ENCODE data around the gene PLA1A. TPM values are rescaled to one million over a fixed set of nuclear protein-coding genes. Genes with fewer than 3 reads are reported as not detected.
A peak's percentile ranks its signal among the peaks of the same experiment; 100 is the strongest.

Gene PLA1A
- total and polyA plus RNA-seq, 2 experiments from 2014 or later: not detected

- 0 out of 2 replicates have a peak, but pooled peaks cover 10% of the 10 kb centered on the region for H3K27me3 ChIP-seq (replicated peaks; ENCODE audit: insufficient read depth)
- in situ Hi-C loops (cut with MboI): no loop called here
- WGBS, 2 experiments (ENCODE audit: low coverage in 1 of 2, low lambda C conversion rate in 2 of 2, missing lambda C conversion rate in 2 of 2): 70 to 71% methylated on average over 3 of the region's 3 CpGs
- 0 out of 2 replicates have a peak, but pooled peaks cover 4% of the 10 kb centered on the region for H3K4me1 ChIP-seq (ENCODE audit: insufficient read depth)
- H3K27ac ChIP-seq: no peak overlapping the region
- H4K20me1 ChIP-seq (ENCODE audit: insufficient read depth): no peaks in the 10 kb centered on the region
- H3K79me2 ChIP-seq (ENCODE audit: insufficient read depth): no peaks in the 10 kb centered on the region
- no peaks in the 10 kb centered on the region for H3K9me3 ChIP-seq (ENCODE audit: low read depth)
- H3K9ac ChIP-seq: no peak overlapping the region
- no peak for TF ChIP-seq EZH2phosphoT487 (IDR thresholded peaks at IDR 0.05; ENCODE audit: insufficient read depth, low read depth)
- TF ChIP-seq EZH2 (IDR thresholded peaks at IDR 0.05; ENCODE audit: insufficient read depth, poor library complexity, severe bottlenecking): no peak
- H3K4me2 ChIP-seq (ENCODE audit: unreplicated experiment): no peak overlapping the region
- DNase-seq: peak; percentile 21
- no peaks in the 10 kb centered on the region for H3K9me2 ChIP-seq (ENCODE audit: insufficient read depth)
- H3F3A ChIP-seq (ENCODE audit: insufficient read depth): no peaks in the 10 kb centered on the region
- no peaks in the 10 kb centered on the region for H3K36me3 ChIP-seq (ENCODE audit: low read depth)
- H3K4me3 ChIP-seq: no peak overlapping the region
- H2AFZ ChIP-seq: no peak overlapping the region
Measured at GRCh38 chr3:119588112-119588511, 9.6 kb upstream of the PLA1A start.

GRCh38 chr3:119589102-119589773 is 8.4 kb upstream of the PLA1A start:
- Histone ChIP-seq H3K4me3 (no peak overlapping the region), H4K20me1 (ENCODE audit: insufficient read depth) (no peaks in the 10 kb centered on the region), H3F3A (ENCODE audit: insufficient read depth) (no peaks in the 10 kb centered on the region), H3K27ac (no peak overlapping the region), H3K4me2 (ENCODE audit: unreplicated experiment) (no peak overlapping the region), H2AFZ (no peak overlapping the region), H3K9me2 (ENCODE audit: insufficient read depth) (no peaks in the 10 kb centered on the region), H3K4me1 (ENCODE audit: insufficient read depth) (0 out of 2 replicates have a peak, but pooled peaks cover 4% of the 10 kb centered on the region), H3K9ac (no peak overlapping the region), H3K27me3 (replicated peaks; ENCODE audit: insufficient read depth) (0 out of 2 replicates have a peak, but pooled peaks cover 10% of the 10 kb centered on the region), H3K36me3 (ENCODE audit: low read depth) (no peaks in the 10 kb centered on the region), H3K9me3 (ENCODE audit: low read depth) (no peaks in the 10 kb centered on the region), H3K79me2 (ENCODE audit: insufficient read depth) (no peaks in the 10 kb centered on the region)
- TF ChIP-seq EZH2 (IDR thresholded peaks at IDR 0.05; ENCODE audit: insufficient read depth, poor library complexity, severe bottlenecking) (no peak), EZH2phosphoT487 (IDR thresholded peaks at IDR 0.05; ENCODE audit: insufficient read depth, low read depth) (no peak)
- DNase-seq: no peak
- WGBS, 2 experiments (ENCODE audit: low coverage in 1 of 2, low lambda C conversion rate in 2 of 2, missing lambda C conversion rate in 2 of 2): 32 to 36% methylated on average over 6 of the region's 6 CpGs
- in situ Hi-C loops (cut with MboI): no loop called here

GRCh38 chr3:119590706-119591105 is 7.0 kb upstream of the PLA1A start:
- TF ChIP-seq EZH2phosphoT487 (IDR thresholded peaks at IDR 0.05; ENCODE audit: insufficient read depth, low read depth) (no peak), EZH2 (IDR thresholded peaks at IDR 0.05; ENCODE audit: insufficient read depth, poor library complexity, severe bottlenecking) (no peak)
- no peaks in the 10 kb centered on the region for H3F3A ChIP-seq (ENCODE audit: insufficient read depth)
- no peak overlapping the region for H2AFZ ChIP-seq
- H3K27me3 ChIP-seq (replicated peaks; ENCODE audit: insufficient read depth): 0 out of 2 replicates have a peak, but pooled peaks cover 10% of the 10 kb centered on the region
- H3K4me3 ChIP-seq: no peak overlapping the region
- no peak overlapping the region for H3K27ac ChIP-seq
- H3K9me2 ChIP-seq (ENCODE audit: insufficient read depth): no peaks in the 10 kb centered on the region
- no peaks in the 10 kb centered on the region for H3K36me3 ChIP-seq (ENCODE audit: low read depth)
- H3K79me2 ChIP-seq (ENCODE audit: insufficient read depth): no peaks in the 10 kb centered on the region
- no peak overlapping the region for H3K4me2 ChIP-seq (ENCODE audit: unreplicated experiment)
- DNase-seq: no peak
- H3K9me3 ChIP-seq (ENCODE audit: low read depth): no peaks in the 10 kb centered on the region
- H4K20me1 ChIP-seq (ENCODE audit: insufficient read depth): no peaks in the 10 kb centered on the region
- H3K9ac ChIP-seq: no peak overlapping the region
- in situ Hi-C loops (cut with MboI): no loop called here
- 0 out of 2 replicates have a peak, but pooled peaks cover under 1% of the 10 kb centered on the region for H3K4me1 ChIP-seq (ENCODE audit: insufficient read depth)
- WGBS, 2 experiments (ENCODE audit: low coverage in 1 of 2, low lambda C conversion rate in 2 of 2, missing lambda C conversion rate in 2 of 2): 79 to 86% methylated on average over 1 of the region's 1 CpG

- H3K9me2 ChIP-seq (ENCODE audit: insufficient read depth): no peaks in the 10 kb centered on the region
- no peaks in the 10 kb centered on the region for H3K79me2 ChIP-seq (ENCODE audit: insufficient read depth)
- no peak for DNase-seq
- H4K20me1 ChIP-seq (ENCODE audit: insufficient read depth): no peaks in the 10 kb centered on the region
- no peak overlapping the region for H3K4me3 ChIP-seq
- TF ChIP-seq EZH2phosphoT487 (IDR thresholded peaks at IDR 0.05; ENCODE audit: insufficient read depth, low read depth) (no peak), EZH2 (IDR thresholded peaks at IDR 0.05; ENCODE audit: insufficient read depth, poor library complexity, severe bottlenecking) (no peak)
- H3K4me2 ChIP-seq (ENCODE audit: unreplicated experiment): no peak overlapping the region
- H3K36me3 ChIP-seq (ENCODE audit: low read depth): no peaks in the 10 kb centered on the region
- no peaks in the 10 kb centered on the region for H3K4me1 ChIP-seq (ENCODE audit: insufficient read depth)
- WGBS, 2 experiments (ENCODE audit: low coverage in 1 of 2, low lambda C conversion rate in 2 of 2, missing lambda C conversion rate in 2 of 2): 21 to 25% methylated on average over 1 of the region's 1 CpG
- H3K27ac ChIP-seq: no peak overlapping the region
- H2AFZ ChIP-seq: no peak overlapping the region
- no peaks in the 10 kb centered on the region for H3K9me3 ChIP-seq (ENCODE audit: low read depth)
- H3F3A ChIP-seq (ENCODE audit: insufficient read depth): no peaks in the 10 kb centered on the region
- in situ Hi-C loops (cut with MboI): no loop called here
- 0 out of 2 replicates have a peak, but pooled peaks cover 10% of the 10 kb centered on the region for H3K27me3 ChIP-seq (replicated peaks; ENCODE audit: insufficient read depth)
- H3K9ac ChIP-seq: no peak overlapping the region
Measured at GRCh38 chr3:119592861-119593260, 4.8 kb upstream of the PLA1A start.

Measured in GM23248 (cell line).